HepG2 (cell line): ENCODE data around the gene FAM25A. TPM values are rescaled to one million over a fixed set of nuclear protein-coding genes. Genes with fewer than 3 reads are reported as not detected.

ENCODE experiments used
- ATAC-seq: fragments of 200-7000 bp; cut with Tn5 transposase; 3 replicates; pipeline ENCODE4 v1.9.1; 2020; ENCODE audit warnings: mild to moderate bottlenecking, moderate library complexity
- BruUV-seq: library from RNA; stranded (reverse); fragments of 400-500 nt; replicated peaks from 2 replicates; lab custom pipeline; 2021; lab: Mats Ljungman, UMichigan
- CTCF ChIA-PET: fragments of 300-600 bp; formaldehyde crosslinking; extraction: SDS; loops from one replicate; lab custom pipeline; 2021; ENCODE audit warnings: low total read pairs, inconsistent platforms, low intra/inter-chr PET ratio; lab: Yijun Ruan, JAX
- POLR2A ChIA-PET: fragments of 350-600 bp; sonication (Branson Sonifier 250); formaldehyde crosslinking; loops from one replicate; lab custom pipeline; 2020; ENCODE audit warnings: antibody characterized with exemption, inconsistent platforms; lab: Yijun Ruan, JAX
- DNase-seq: peaks from one replicate; pipeline ENCODE4 v3.0.0-alpha.2; 2015; ENCODE audit warnings: low spot score
- FAIRE-seq: peaks from 3 replicates; lab custom pipeline; 2011; peaks lifted over from hg19 to GRCh38; lab: Jason Lieb, UNC
- H2AFZ ChIP-seq: one replicate; pipeline ENCODE4 v1.6.1; 2011; ENCODE audit warnings: low read length, inconsistent platforms
- H3K27ac ChIP-seq: fragments of 300-600 bp; 3 replicates; pipeline ENCODE4 v1.8.0; 2011; ENCODE audit warnings: mixed run types, mild to moderate bottlenecking, mixed read lengths, low read length, inconsistent platforms; ENCODE audit not compliant: insufficient read depth; ENCODE audit errors: extremely low read length
- H3K27me3 ChIP-seq, 2 experiments: fragments of 200-600 bp in 1 of 2; 2 replicates in 1 of 2; 3 replicates in 1 of 2; pipeline versions ENCODE4 v1.6.0 to v1.8.0; 2011; ENCODE audit warnings: low read length in 2 of 2, mild to moderate bottlenecking in 2 of 2, moderate library complexity in 2 of 2, inconsistent platforms in 1 of 2; ENCODE audit not compliant: insufficient read depth in 2 of 2, control insufficient read depth in 1 of 2
- H3K36me3 ChIP-seq, 2 experiments: fragments of 200-600 bp in 1 of 2; replicated peaks in 1 of 2; 2 replicates in 1 of 2; 3 replicates in 1 of 2; pipeline versions ENCODE4 v1.5.1 to v1.8.0; 2011; ENCODE audit warnings: low read length in 2 of 2, inconsistent platforms in 1 of 2; ENCODE audit not compliant: insufficient read depth in 2 of 2, control insufficient read depth in 1 of 2
- H3K4me1 ChIP-seq: 2 replicates; pipeline ENCODE4 v1.5.1; 2012; ENCODE audit warnings: low read length, inconsistent platforms; ENCODE audit not compliant: insufficient read depth
- H3K4me2 ChIP-seq: 2 replicates; pipeline ENCODE4 v1.6.0; 2011; ENCODE audit warnings: low read depth, low read length, inconsistent platforms
- H3K4me3 ChIP-seq, 3 experiments: fragments of 200-600 bp in 1 of 3; sonication (generic), shearing (Covaris generic) in 1 of 3; replicated peaks in 1 of 3; 2 replicates each; pipeline ENCODE4 v1.5.1; 2011 to 2016; ENCODE audit warnings: low read length in 3 of 3, inconsistent platforms in 2 of 3, low read depth in 2 of 3, mild to moderate bottlenecking in 2 of 3, control low read depth in 1 of 3, mixed read lengths in 1 of 3; ENCODE audit not compliant: insufficient read depth in 1 of 3
- H3K79me2 ChIP-seq: one replicate; pipeline ENCODE4 v1.6.1; 2011; ENCODE audit warnings: low read length, inconsistent platforms; ENCODE audit not compliant: insufficient read depth
- H3K9ac ChIP-seq: 2 replicates; pipeline ENCODE4 v1.6.0; 2011; ENCODE audit warnings: mild to moderate bottlenecking, low read depth, low read length, inconsistent platforms; ENCODE audit not compliant: insufficient read depth
- H3K9me3 ChIP-seq: 2 replicates; pipeline ENCODE4 v1.5.1; 2012; ENCODE audit warnings: mild to moderate bottlenecking, low read length
- H4K20me1 ChIP-seq: 2 replicates; pipeline ENCODE4 v1.6.0; 2011; ENCODE audit warnings: inconsistent platforms, mild to moderate bottlenecking, low read length, moderate library complexity; ENCODE audit not compliant: insufficient read depth
- E2F2 ChIP-seq: sonication (generic); formaldehyde crosslinking; IDR thresholded peaks from 2 replicates; pipeline ENCODE4 v1.4.0; 2020; ENCODE audit warnings: missing genetic modification reagents, borderline replicate concordance
- GLMP ChIP-seq: sonication (generic); formaldehyde crosslinking; IDR thresholded peaks from 2 replicates; pipeline ENCODE4 v1.9.0; 2021; ENCODE audit warnings: missing genetic modification reagents, mild to moderate bottlenecking, borderline replicate concordance
- HCFC1 ChIP-seq: fragments of 150-350 bp; IDR thresholded peaks from 2 replicates; pipeline ENCODE4 v1.6.1; 2014; ENCODE audit warnings: low read depth, low read length
- HNF4A ChIP-seq: sonication (generic); formaldehyde crosslinking; IDR thresholded peaks from 2 replicates; pipeline ENCODE4 v1.4.0; 2020; ENCODE audit warnings: missing genetic modification reagents
- MEIS2 ChIP-seq: sonication (generic); formaldehyde crosslinking; IDR thresholded peaks from 2 replicates; pipeline ENCODE4 v1.9.0; 2021; ENCODE audit warnings: mild to moderate bottlenecking, missing genetic modification reagents
- NR2F6 ChIP-seq, 2 experiments: IDR thresholded peaks; 2 replicates each; pipeline ENCODE4 v1.6.1; 2016; ENCODE audit warnings: antibody characterized with exemption in 1 of 2, mild to moderate bottlenecking in 1 of 2
- PHF5A ChIP-seq: IDR thresholded peaks from one replicate; pipeline ENCODE4 v1.6.1; 2018; ENCODE audit warnings: low read depth, missing genetic modification reagents; ENCODE audit not compliant: unreplicated experiment
- SIX4 ChIP-seq: sonication (generic); formaldehyde crosslinking; IDR thresholded peaks from 2 replicates; pipeline ENCODE4 v1.4.0; 2020; ENCODE audit warnings: missing genetic modification reagents
- ZMAT5 ChIP-seq: sonication (generic); formaldehyde crosslinking; IDR thresholded peaks from 2 replicates; pipeline ENCODE4 v1.5.0; 2020; ENCODE audit warnings: mild to moderate bottlenecking, low read depth, missing genetic modification reagents, borderline replicate concordance
- ZNF296 ChIP-seq: sonication (generic); formaldehyde crosslinking; conservative IDR thresholded peaks from 2 replicates; pipeline ENCODE4 v1.5.0; 2020; ENCODE audit warnings: mild to moderate bottlenecking, missing genetic modification reagents
- ZNF3 ChIP-seq: IDR thresholded peaks from 2 replicates; pipeline ENCODE4 v1.7.0; 2017; ENCODE audit warnings: inconsistent platforms
- WGBS: methylation state at CpG from one replicate; pipeline ENCODE4 v1.1.6; 2017; ENCODE audit warnings: low lambda C conversion rate; 5-methylcytosine and 5-hydroxymethylcytosine counted together
- in situ Hi-C: cut with HindIII; loops from 2 replicates; pipeline ENCODE4 v1.10.0; 2017; ENCODE audit warnings: low pct_unique_long_range_greater_than_20kb; ENCODE audit not compliant: extremely low pct_ligation_motif_present
- intact Hi-C: fragments of 100-400 bp; cut with micrococcal nuclease; formaldehyde crosslinking; loops from one replicate; pipeline ENCODE4 v1.10.0; 2022; ENCODE audit not compliant: unreplicated experiment
- polyA plus RNA-seq, 8 experiments: library from polyadenylated mRNA; depleted of rRNA in 3 of 8; stranded (reverse) in 7 of 8; unstranded in 1 of 8; fragments of >200 nt; fragmentation: Illumina TruSeq in 4 of 8; extraction: Trizol in 4 of 8; gene quantifications; 2 replicates each; pipeline versions ENCODE4 v1.2.1 to v1.2.3, GENCODE V29; 2011 to 2016; ENCODE audit warnings: low read depth in 4 of 8, missing spikeins in 1 of 8, mixed read lengths in 1 of 8; ENCODE audit not compliant: insufficient read depth in 1 of 8
- total RNA-seq, 5 experiments: library from RNA; depleted of rRNA; stranded (reverse); fragments of >200 nt; fragmentation: Illumina TruSeq; extraction: Trizol; gene quantifications; 2 replicates each; pipeline ENCODE4 v1.2.3, GENCODE V29; 2016; ENCODE audit warnings: low read depth in 1 of 5
- TF ChIP-seq, protein P1 (sequence below): IDR thresholded peaks from 2 replicates; pipeline ENCODE4 v1.6.1; 2016; ENCODE audit warnings: missing compliant biosample characterization, missing genetic modification reagents, borderline replicate concordance
- TF ChIP-seq, protein P2 (sequence below): sonication (generic); formaldehyde crosslinking; conservative IDR thresholded peaks from 2 replicates; pipeline ENCODE4 v1.5.0; 2020; ENCODE audit warnings: missing genetic modification reagents
- TF ChIP-seq, protein P3 (sequence below): IDR thresholded peaks from 2 replicates; pipeline ENCODE4 v1.6.1; 2016; ENCODE audit warnings: control low read depth
- TF ChIP-seq, protein P4 (sequence below): sonication (generic); formaldehyde crosslinking; IDR thresholded peaks from 2 replicates; pipeline ENCODE4 v1.8.1; 2023; ENCODE audit warnings: mild to moderate bottlenecking, missing genetic modification reagents

Gene FAM25A
- total and polyA plus RNA-seq, 2 of the 13 experiments (the other 11 are each of a cell fraction or from before 2014, with no cell fraction given): not detected

DNA sequence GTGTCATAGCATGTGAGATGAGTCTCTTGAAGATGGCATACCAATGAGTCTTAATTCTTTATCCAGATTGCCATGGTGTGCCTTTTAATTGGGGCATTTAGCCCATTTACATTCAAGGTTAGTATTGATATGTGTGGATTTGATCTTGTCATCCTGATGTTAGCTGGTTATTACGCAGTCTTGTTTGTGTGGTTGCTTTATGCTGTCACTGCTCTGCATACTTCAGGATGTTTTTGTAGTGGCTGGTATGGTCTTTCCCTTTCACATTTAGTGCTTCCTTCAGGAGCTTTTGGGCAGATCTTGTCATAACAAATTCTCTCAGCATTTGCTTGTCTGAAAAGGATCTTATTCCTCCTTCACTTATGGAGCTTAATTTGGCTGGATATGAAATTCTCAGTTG is 16.5 kb downstream of the FAM25A start:
- H3K9me3 ChIP-seq: no peaks in the 10 kb centered on the region
- DNase-seq: no peak
- CTCF ChIA-PET: no interaction called here
- TF ChIP-seq, protein P1, sequence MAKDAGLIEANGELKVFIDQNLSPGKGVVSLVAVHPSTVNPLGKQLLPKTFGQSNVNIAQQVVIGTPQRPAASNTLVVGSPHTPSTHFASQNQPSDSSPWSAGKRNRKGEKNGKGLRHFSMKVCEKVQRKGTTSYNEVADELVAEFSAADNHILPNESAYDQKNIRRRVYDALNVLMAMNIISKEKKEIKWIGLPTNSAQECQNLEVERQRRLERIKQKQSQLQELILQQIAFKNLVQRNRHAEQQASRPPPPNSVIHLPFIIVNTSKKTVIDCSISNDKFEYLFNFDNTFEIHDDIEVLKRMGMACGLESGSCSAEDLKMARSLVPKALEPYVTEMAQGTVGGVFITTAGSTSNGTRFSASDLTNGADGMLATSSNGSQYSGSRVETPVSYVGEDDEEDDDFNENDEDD (CRISPR knock-in tag): no peak
- TF ChIP-seq, protein P2, sequence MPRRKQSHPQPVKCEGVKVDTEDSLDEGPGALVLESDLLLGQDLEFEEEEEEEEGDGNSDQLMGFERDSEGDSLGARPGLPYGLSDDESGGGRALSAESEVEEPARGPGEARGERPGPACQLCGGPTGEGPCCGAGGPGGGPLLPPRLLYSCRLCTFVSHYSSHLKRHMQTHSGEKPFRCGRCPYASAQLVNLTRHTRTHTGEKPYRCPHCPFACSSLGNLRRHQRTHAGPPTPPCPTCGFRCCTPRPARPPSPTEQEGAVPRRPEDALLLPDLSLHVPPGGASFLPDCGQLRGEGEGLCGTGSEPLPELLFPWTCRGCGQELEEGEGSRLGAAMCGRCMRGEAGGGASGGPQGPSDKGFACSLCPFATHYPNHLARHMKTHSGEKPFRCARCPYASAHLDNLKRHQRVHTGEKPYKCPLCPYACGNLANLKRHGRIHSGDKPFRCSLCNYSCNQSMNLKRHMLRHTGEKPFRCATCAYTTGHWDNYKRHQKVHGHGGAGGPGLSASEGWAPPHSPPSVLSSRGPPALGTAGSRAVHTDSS (CRISPR knock-in tag): no peak
- TF ChIP-seq ZMAT5 (no peak), MEIS2 (CRISPR knock-in tag) (no peak), ZNF3 (CRISPR knock-in tag) (no peak), GLMP (CRISPR knock-in tag) (no peak), PHF5A (CRISPR knock-in tag) (no peak), HNF4A (no peak), NR2F6 (IDR thresholded peaks at IDR 0.05) (no peak), NR2F6 (CRISPR knock-in tag; IDR thresholded peaks at IDR 0.05) (no peak), E2F2 (CRISPR knock-in tag) (no peak), ZNF296 (CRISPR knock-in tag) (no peak), HCFC1 (no peak), SIX4 (no peak)
- TF ChIP-seq, protein P3, sequence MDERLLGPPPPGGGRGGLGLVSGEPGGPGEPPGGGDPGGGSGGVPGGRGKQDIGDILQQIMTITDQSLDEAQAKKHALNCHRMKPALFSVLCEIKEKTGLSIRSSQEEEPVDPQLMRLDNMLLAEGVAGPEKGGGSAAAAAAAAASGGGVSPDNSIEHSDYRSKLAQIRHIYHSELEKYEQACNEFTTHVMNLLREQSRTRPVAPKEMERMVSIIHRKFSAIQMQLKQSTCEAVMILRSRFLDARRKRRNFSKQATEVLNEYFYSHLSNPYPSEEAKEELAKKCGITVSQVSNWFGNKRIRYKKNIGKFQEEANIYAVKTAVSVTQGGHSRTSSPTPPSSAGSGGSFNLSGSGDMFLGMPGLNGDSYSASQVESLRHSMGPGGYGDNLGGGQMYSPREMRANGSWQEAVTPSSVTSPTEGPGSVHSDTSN (CRISPR knock-in tag): no peak
- TF ChIP-seq, protein P4, sequence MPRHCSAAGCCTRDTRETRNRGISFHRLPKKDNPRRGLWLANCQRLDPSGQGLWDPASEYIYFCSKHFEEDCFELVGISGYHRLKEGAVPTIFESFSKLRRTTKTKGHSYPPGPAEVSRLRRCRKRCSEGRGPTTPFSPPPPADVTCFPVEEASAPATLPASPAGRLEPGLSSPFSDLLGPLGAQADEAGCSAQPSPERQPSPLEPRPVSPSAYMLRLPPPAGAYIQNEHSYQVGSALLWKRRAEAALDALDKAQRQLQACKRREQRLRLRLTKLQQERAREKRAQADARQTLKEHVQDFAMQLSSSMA (CRISPR knock-in tag): no peak
- TF ChIP-seq, all 625 proteins: peak for 0
- Histone ChIP-seq H3K9ac (no peak overlapping the region), H3K27me3 (no peaks in the 10 kb centered on the region; a peak in 1 of 5 replicates), H3K27ac (no peak overlapping the region), H3K79me2 (no peaks in the 10 kb centered on the region), H4K20me1 (no peaks in the 10 kb centered on the region), H3K4me2 (no peak overlapping the region), H3K4me1 (no peaks in the 10 kb centered on the region), H3K36me3 (no peaks in the 10 kb centered on the region), H2AFZ (no peak overlapping the region), H3K4me3 (no peak overlapping the region)
- intact Hi-C loops (no loop called here), in situ Hi-C loops (no loop called here)
- POLR2A ChIA-PET: no interaction called here
- 85% methylated on average over 1 of the region's 1 CpG for WGBS
- FAIRE-seq (no peak), ATAC-seq (no peak)
- no TSS peak for BruUV-seq
